GM18909 (cell line): ENCODE results near the gene MRGPRF.

Experiments used
- ATAC-seq: cut with Tn5 transposase; IDR thresholded peaks from one replicate; pipeline ENCODE4 v1.9.1; 2021; ENCODE audit warnings: mild to moderate bottlenecking; ENCODE audit not compliant: unreplicated experiment, poor library complexity

The MRGPRF gene

DNA sequence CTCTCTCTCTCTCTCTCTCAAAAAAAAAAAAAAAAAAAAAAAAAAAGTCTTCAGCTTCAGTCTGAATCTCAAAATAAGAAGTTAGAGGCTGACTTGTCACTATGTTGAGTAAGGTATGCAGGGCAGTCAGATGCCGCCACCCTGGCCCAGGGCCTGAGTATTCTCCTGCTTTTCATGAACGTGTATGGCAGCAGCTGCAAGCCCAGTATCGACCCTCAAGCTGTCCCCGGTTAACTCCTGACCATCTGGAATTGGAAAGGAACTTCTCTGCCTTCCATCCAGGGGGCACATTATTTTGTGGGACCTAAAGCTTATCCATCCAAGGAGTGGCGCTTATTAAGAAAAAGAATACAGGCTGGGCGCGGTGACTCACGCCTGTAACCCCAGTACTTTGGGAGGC is 43.7 kb downstream of the MRGPRF start:
- ATAC-seq, result no peak

DNA sequence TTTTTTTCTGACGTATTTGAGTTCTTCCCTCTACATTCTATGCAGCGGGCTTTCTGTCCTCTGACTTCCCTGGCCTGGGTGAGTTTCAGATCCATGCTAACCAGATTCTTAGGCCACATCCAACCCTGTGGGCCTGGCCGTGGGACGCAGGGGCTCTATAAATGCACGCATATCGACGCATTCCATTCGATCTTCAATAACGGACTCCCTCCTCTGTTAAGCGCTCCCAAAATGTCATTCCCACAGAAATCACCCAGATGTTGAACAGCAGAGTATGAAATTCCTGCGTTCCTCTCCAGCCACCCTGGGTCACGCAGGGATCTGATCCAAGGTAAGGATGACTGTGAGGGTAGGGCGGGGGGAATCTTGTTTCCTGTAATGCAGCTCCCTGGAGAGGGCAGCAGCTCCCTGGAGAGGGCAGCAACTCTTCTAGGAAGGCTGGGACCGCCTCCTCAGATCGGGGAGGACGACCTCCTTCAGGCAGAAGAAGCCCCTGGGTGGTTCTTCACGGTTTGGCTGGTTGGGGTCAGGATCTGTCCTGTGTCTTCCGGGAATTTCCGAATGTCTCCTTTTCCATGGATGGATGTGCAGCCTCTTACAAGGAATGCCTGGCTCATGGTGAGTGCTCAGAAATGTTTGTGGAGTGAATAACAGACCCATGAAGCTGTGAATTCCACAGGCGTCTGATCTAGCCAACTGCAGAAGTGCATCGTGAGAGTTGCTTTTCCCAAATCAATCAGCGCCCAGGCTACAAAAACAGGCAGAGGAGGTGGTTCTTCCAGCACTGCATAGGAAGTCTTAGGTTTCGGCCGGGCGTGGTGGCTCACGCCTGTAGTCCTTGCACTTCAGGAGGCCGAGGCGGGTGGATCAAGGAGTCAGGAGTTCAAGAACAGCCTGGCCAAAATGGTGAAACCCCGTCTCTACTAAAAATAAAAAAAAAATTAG is 44.5 kb downstream of the MRGPRF start:
- ATAC-seq, result no peak

DNA sequence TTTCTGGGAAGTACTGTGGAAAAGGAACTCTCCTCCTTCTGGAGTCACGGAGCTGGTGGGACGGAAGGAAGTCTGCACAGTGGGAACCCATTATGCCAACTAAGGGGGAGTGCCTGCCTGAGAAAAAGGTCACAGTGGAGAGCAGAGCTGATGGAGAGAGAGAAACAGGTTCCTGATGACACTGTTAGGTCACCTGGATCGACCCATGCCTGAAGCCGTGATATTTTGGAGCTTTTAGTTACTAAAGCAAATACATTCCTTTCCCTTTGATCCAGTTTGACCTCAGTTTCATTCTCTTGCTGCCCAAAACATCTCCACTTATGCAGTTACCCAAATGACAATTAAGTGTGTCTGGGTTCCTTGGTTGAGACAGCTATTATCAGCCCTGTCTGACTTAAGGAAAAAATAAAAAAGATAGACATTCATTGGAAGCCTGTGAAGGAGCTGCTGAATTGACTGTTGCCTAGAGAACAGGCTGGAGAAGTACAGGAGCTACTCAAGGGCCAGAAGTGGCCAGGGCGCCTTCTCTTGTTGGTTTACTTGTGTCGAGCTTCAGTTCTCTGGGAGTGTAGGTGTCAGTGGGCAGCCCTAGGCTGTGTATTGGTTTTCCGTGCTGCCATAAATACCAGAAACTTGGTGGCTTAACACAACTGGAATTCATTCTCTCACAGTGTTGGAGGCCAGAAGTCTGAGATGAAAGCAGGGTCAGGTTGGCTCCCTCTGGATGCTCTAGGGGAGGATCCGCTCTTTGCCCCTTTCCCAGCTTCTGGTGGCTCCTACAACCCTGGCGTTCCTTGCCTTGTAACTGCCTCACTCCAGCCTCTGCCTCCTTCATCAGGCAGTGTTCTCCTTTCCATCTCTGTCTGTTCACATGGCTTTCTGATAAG is 45.9 kb downstream of the MRGPRF start:
- ATAC-seq, result no peak

DNA sequence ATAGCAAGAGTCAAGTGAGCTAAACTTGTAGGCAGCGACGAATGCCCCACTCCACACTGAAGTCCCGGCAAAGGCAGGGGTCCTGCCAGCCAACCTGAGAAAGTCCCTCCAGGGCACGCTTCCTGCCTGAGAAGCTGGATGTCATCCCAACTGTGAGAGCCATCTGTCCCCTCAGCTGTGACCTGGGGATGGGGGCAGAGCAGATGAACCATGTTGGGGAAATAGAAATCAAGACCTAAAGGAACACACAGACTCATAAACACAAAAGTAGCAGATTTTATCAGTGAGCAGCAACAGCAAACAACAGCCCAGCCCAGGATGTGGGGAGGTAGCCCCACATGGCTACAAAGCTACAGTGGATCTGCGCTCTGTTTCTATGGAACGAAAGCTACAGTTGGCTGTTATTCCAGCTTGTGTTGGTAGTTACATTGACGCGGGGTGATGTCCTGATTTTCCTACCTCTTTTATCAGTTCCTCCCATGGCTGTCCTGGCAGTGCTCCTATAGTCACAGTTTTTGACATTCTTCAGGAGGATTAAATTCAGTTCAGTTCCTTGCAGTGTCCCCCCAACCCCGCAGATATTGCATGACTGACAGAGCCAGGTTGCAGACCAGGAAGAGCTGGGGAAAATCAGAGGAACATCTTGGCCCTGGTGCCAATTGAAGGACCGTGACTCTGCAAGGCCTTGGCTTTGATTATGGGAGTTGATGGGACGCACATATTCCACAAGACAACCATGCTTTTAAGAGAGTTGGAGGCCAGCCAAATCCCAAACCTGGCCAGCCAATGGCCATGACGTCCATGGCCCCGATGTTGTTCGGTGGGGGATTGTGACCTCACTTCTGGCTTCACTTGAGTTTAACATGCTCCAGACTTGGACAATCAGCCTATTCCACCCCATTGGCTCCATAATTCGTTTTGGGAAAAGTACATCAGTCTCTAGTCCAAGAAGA is 46.9 kb downstream of the MRGPRF start:
- ATAC-seq, result no peak

DNA sequence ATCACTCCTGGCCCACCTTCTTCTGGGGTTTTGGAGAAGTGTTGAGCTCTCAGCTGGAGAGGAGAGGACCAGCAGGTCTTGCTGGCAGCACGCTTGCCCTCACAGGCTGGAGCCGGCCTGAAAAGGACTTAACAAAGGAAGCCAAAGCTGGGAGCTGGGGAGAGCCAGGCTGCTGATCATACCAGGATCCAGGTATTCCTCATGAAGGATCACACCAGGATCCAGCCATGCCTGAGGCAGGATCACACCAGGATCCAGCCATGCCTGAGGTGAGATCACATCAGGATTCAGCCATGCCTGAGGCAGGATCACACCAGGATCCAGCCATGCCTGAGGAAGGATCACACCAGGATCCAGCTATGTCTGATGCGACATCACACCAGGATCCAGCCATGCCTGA is 49.3 kb downstream of the MRGPRF start:
- no peak for ATAC-seq

DNA sequence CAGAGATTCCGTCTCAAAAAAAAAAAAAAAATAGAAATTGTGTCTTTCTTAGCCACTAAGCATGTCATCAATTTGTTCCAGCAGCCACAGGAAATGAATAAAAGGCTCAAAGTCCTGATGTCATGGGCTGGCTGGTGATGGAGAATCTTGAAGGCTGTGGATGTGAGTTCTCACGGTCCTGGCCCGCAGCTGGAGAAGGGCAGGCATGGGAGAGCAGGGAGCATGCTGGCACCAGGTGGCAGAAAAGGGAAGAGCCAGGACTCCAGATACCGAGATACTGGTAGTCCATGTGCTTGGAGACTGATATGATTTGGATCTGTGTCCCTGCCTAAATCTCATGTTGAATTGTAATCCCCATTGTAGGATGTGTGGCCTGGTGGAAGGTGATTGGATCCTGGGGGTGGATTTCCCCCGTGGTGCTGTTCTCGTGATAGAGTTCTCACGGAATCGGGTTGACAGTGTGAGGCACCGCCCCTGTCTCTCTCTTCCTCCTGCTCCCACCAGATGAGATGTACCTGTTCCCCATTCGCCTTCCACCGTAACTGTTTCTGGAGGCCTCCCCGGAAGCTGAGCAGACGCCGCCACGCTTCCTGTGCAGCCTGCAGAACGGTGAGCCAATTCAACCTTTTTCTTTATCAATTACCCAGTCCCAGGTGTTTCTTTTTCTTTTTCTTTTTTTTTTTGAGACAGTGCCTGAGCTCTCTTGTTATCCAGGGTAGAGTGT is 50.4 kb downstream of the MRGPRF start:
- no peak for ATAC-seq

DNA sequence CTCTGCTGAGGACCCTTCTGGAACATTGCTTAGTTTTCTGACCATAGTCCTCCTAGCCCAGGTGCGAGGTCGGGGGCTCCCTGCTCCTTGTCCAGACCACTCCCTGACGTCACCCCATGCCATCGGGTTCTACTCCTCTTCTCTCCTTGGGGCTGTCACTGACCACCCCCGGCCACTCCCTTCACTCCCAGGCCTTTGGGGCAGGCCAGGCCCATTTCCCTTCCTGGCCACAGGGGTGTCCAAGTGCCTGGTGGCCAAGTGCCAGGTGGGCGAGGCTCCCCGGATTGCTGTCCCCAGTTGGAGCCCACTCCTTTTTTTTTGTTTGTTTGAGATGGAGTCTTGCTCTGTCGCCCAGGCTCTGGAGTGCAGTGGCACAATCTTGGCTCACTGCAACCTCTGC is 51.8 kb downstream of the MRGPRF start:
- ATAC-seq, result no peak

DNA sequence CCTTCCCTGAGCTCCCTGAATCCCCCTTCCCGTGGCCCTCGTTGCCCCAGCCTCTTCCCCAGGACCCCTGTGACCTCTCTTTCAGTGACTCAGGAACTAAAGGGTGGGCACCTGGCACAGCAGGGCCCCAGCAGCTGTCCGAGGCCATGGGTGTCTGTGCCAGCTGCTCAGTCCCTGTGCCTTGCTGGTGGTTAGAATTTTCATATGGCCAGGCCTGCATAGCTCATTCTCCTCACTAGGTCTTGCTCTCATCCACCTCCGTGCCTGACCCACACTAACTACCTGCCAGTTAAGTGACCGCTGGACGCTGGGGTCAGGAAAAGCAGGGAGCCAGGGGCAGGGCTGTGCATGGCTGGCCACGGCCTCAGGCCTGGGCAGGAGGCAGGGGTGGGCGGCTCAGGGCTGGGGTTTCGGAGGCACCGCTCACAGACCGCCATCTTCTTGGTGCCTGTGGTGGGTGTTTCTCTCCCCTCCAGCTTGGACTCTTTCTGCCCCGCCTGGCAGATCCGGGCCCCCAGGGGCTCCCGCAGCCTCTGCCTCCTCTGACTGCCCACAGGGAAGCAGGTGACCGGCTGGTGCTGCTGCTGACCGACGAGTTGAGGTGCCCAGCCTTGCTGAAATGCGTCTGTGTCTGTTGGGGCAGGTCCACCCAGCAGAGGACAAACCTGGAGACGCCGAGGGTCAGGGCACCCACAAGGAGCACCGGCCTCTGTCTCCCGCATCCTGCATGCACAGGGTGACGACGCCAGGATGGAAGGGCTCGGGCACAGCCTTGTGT is 52.6 kb downstream of the MRGPRF start:
- no peak for ATAC-seq

DNA sequence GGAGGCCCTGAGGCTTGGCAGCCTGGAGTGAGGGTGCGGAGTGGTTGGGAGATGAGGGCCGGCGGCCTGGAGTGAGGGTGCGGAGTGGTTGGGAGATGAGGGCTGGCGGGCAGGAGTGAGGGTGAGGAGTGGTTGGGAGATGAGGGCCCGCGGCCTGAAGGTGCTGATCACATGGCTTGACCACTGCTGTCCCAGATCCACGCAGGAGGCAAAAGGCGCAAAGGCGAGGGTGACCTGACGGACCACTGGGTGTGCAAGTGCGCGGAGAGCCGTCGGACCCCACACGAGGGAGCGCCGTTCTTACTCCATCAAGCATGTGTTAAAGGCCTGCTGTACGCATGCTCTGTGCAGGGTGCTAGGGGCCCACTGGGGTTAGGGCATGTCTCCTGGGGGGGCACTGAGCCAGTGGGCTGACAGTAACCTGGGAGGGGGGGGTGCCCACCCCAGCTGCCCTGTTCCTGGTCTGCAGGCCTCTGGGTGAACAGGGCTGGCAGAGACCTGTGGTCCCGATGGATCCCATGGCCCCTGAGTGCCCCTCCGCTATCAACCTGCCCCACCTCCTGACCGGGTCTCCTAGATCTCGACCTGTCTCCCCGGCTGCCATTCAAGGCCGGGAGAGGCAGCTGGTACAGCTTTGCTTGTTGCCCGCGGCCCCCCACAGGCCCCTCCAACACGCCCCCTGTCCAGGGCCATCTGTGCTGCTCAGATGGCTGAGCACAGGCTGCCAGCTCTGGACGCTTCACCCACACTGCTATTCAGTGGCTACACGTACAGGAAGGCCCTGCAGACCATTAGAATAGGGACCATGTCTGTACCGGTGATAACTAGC is 53.4 kb downstream of the MRGPRF start:
- no peak for ATAC-seq

DNA sequence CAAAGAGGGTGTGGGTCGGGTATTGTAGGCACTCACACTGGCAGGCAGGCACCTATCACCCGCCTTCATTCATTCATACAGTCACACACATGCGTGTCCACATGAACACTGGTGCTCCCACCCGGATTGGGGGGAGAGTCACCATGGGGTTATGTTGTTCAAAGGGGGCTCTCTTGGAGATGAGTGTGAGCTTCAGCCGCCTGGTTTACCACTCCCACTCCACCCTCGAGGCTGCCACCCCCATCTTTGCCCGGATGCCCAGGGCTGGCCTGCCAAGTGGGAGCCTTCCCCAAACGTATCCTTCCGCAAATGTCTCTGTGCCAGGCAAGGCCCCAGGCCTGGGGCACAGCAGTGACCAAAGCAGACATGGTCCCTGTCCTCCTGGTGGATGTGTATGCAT is 54.8 kb downstream of the MRGPRF start:
- ATAC-seq, result no peak

DNA sequence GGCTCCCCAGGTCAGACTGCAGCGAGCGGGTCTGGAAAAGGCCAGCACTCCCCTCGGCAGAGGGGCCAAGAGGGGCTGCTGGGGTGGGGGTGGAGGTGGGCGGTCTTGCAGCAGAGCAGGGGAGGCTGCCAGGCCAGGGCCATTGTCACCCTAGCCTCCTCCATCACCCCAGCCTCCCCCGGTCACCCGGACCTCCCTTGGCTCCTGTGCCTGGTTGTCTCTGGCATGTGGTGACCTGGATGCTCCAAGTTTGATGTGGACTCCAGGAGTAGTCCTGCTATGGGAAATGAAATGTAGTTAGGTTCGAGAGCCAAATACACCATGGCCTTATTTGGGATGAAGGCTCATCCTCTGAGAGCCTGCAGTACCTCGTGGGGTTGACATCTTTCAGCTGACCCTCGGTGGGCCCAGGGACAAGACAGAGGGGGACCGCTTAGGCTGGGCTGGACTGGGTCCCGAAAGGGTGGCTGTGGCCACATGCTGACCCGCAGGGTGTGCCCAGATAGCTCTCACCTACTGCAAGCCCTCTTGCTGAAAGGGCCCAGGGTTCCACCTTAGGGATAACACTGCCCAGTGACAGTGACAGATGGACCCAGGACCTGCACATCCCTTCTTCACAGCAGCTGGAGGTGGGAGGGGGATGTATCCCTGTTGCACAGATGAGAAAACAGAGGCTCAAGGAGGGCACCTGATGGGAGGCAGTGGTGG is 56.3 kb downstream of the MRGPRF start:
- ATAC-seq, result no peak

DNA sequence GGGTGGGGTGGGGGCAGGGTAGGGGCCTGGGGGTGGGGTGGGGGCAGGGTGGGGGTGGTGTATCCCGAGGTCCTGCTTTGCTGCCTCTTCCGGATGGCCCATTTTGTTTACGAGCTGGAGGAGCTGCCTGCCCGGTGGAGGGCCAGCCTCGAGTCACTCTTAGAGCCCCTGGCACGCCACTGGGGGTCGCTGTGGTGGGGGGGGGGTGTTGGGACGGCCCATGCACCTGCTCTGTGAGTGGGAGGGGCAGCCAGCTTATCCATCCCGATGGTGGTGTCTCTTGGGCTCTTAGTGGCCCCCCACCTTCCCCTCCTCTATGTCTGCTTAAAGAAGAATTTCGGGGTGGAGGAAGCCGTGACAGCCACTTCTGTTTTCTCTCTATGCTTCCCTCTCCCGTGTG is 56.9 kb downstream of the MRGPRF start:
- no peak for ATAC-seq

DNA sequence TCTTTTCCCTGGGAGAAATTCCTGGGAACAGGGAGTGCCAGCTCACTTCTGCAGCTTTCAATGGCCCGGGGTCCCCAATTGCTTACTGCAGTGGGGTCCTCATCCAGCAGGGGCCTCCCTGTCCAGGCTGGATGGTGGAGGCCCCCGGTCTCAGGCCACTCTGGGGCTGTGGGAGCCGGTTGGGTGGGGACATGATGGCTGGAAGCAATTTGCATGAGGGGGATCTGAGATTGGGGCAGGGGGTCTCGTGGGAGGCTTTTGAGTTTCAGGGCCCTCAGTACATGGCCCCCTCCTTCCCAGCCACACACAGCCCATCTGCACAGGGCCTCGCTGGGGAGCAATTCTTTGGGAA is 57.5 kb downstream of the MRGPRF start:
- no peak for ATAC-seq

DNA sequence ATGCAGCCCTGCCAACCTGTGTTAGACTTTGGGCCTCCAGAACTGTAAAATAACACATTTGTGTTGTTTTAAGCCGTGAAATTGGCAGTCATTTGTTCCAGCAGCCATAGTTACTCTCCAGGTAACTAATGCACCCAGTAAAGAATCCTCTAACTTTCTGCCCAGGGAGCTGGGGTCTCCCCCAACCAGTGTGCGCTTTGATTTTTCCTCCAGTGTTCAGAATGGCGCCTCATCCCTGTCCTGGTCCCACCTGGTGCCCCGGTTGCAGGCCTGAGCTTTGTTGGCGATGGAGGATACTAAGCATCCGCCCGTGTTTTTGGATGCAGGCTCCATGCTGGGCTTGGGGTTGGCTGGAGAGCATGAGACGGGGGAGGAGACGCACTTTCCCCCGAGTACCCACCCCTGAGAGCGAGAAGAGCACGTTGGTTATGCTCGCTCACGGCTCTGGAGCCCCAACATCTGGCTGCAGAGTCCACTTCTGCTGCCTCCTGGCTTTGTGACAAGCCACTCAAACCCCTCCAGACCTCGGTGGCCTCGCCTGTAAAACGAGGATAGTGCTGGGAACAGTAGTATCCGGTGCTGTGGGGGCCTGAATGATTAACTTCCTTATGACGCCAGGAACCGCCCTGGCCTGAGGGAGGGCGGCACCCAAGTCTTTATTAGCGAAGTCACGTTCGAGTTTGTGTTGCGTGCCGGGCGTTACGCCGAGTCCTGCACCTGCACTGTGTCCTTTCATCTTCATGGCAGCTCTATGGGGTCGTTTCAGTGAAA is 58.0 kb downstream of the MRGPRF start:
- no peak for ATAC-seq
